Renal cortex interstitium (tissue), 11 donors: ENCODE data around the gene CARMIL1. TPM values are rescaled to one million over a fixed set of nuclear protein-coding genes. Genes with fewer than 3 reads are reported as not detected.
"Not testable (repeated sequence)": the region's sequence is repeated elsewhere in the genome, so short reads cannot be mapped to it uniquely, and the experiment has no call there.

Experiments
- DNase-seq, 11 donors: peaks; one replicate each; pipeline ENCODE4 v3.0.0-alpha.2; 2013; ENCODE audit warnings: low read depth in 9 of 11, low spot score in 4 of 11; ENCODE audit errors: extremely low read depth in 1 of 11
- polyA plus RNA-seq, 3 donors: library from polyadenylated mRNA; unstranded; fragments of 120-200 nt; gene quantifications; one replicate each; pipeline ENCODE4 v1.2.1, GENCODE V29; 2013; ENCODE audit not compliant: insufficient read length in 3 of 3

The CARMIL1 gene
- polyA plus RNA-seq, 3 donors, result 87.1 to 120 (median 120) TPM

DNA sequence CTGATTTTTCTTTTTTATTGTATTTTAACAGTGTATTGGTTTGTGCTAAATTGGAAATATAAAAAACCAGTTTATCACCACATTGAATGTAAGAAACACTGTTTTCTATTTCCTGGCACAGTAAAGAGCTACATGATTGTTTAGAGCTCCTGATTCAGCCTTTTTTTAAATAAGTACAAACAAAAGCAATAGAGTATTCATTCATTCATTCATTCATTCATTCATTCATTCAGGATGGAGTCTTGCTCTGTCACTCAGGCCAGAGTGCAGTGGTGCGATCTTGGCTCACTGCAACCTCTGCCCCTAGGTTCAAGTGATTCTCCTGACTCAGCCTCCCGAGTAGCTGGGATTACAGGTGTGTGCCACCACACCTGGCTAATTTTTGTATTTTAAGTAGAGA is 276.0 kb downstream of the CARMIL1 start:
- no peak for DNase-seq

DNA sequence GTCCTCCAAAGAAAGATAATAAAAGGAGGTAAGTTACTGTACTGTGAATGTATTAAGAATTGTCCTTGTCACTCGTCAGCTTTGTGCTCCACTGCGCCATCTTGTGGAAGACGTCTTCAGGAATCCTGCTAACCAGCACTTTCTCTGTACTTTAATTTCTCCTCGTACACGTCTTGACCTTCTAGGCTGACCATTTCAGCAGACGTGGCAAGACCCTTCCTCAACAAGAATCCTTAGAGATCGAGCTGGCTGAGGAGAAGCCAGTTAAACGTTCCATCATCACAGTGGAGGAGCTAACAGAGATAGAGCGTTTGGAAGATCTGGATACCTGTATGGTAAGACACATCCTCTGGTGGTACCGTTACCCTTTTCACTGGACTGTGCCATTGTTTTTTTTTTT is 277.3 kb downstream of the CARMIL1 start:
- DNase-seq, result peak; percentile 47 to 81 (median 67)

DNA sequence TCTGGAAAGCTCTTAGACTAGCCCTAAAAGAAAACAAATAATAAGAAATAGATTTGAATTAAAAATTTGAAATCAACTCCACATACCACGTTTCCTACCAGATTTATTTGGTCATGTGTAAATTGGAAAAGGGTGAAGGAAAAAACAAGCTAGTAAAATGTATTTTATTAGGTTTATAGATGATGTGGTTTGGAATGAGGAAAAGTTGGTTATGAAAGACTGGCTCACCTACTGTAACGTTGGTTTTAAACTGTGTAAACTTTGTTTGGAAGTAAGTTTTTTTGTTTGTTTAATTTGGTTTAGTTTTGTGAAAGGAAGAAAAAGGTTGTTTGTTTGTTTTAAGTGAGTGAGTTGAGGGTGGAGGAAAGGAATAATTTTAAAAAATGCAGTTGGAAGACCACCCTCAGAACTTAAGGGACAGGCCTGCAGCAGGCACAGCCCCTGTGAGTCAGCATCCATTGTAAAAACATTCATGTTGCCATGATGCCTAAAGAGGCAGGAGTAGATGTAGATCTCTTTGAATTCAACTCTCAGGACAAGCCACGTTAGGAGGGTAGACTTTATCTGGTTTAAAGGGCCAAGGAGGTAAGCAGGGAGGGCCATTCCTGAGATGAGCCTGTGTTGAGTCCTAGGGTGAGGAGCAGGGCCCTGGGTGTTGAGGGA is 279.1 kb downstream of the CARMIL1 start:
- DNase-seq, result no peak

DNA sequence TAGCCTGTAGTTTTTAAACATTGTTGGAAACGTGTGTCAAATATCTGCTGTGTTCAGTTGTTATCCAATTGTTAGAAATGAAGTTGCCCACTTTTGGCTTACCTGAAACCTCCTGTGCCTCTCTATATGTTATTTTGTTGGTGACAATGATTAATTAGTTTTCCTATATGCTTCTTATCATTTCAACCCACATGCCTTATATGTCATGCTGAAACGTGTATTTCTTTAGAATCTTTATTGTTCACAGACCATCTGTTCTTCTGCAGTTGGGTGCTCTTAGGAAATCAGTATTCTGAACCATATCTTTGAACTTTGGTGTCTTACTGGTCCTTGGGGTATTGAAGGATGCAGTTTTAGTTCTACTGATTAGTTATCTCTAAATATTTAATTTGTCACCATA is 281.7 kb downstream of the CARMIL1 start:
- DNase-seq, result no peak

DNA sequence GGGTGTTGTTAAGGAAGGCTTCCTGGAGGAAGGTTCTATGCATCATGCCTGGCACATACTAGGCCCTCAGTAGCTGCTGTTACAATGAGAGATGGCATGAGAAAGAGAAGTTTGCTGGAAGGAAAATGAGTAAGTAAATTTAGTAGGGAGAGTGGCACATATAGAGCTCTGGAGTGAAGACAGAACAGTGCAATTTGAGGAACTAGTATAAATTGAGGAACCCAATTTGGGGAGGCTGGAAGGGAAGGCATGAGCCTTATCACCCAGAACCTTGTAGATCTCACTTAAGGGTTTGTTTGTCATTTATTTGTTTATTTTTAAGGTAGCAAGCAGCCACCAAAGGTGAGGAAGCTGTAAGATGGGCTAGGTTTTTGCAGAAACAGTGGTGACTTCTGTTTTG is 285.8 kb downstream of the CARMIL1 start:
- no peak for DNase-seq

DNA sequence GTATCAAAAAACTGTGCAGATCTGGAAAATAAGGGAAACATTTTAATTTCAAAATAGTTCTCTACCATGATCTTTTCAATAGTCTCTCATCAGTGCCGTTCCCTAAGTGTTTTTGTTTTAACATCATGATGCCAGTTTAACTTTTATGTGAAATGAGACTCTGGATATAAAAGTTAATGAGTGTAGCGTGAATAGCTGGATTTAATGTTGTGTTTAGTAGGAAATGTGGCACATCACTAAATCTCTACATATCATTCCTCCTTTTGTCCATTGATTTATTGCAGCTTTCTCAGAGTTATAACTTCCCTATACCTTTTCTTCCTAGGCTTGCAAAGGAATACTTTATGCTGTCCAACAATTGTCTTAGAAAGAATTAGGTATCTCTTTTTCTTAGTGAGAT is 291.4 kb downstream of the CARMIL1 start:
- peak in 4 of 11 donors; percentile 11 to 37 (median 14) for DNase-seq

DNA sequence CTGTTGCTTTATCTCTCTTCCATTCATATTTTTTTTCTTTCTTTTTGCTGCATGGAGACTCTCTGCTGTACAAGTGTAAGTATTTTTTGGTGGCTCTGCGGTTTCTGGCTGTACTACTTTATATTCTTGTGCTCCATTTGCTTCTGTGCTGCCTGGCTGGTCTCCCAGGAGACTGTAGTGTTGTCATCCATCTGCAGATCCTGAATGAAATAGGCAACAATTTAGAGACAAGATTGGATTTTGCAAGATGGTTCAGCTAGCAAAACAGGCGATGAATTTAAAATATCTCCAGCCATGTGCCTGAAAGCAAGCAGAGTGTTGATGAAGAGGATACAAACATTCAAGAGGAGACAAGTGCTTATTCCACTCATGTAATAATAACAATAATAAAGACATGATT is 297.7 kb downstream of the CARMIL1 start:
- no peak for DNase-seq

DNA sequence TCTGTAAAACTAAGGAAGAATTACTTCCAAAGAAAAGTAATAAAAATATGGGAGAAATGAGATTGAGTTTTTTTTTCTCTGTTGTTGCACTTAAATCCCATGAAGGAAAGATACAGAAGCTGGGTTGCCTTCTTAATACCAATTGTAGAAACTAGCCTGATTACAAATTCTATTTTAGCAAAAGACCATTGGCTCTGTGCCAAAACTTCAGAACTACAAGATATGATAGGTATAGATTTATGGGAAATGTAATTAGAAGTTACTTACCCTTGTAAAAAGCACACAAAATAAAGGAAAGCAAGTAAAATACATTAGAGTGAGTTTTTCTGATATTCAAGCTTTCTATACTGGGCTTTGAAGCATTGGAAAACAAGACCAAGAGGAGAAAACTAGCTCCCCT is 299.4 kb downstream of the CARMIL1 start:
- no peak for DNase-seq

DNA sequence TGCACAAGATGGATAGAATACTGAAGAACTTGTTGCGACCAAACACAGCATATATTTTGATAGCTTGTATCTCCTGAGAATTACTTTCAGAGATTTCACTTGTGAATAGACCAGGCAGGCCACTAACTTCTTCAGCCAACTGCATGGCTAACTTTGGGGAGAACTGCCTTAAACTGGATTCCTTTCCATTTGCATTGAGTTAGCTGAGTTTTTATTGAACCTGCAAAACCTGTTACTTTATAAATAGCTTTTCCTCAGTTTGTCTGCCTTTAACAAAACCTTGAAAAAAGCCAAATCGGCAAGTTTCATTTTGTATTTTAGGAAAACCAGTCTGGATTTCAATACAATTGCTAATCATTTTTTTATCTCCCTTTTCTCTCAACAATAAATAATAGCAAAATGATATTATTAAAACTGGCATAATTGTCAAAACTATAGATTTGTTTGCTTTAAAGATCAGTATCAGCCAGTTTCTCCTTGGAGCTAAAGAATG is 300.3 kb downstream of the CARMIL1 start:
- DNase-seq, result peak in 1 of 11 donors; percentile 43

DNA sequence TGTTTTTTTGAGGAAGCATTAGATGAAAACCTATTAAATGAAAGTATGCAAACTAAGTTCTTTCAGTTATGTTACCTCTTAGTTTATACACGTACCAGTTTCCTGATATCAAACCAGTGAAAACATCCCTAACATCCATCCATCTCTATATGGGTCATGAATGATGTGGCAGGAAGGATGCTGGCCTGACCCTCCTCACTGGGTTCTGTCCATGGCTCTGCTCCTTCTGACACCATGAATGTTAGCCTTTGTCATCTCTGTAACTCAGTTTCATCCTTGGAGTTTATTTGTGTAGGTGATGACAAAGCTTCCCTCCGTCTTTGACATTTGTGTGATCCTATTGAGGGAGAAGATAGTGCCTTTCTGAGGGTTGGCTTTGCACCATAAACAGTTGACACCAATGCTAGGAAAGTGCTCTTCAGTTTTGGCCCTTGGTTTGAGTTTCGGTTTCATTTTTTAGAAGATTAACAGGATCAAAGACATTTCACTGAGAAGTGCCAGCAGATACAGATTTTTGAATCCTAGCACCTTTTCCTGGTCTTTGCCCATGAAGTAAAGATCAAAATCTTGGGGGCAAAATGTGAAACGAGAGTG is 300.8 kb downstream of the CARMIL1 start:
- DNase-seq, result no peak

DNA sequence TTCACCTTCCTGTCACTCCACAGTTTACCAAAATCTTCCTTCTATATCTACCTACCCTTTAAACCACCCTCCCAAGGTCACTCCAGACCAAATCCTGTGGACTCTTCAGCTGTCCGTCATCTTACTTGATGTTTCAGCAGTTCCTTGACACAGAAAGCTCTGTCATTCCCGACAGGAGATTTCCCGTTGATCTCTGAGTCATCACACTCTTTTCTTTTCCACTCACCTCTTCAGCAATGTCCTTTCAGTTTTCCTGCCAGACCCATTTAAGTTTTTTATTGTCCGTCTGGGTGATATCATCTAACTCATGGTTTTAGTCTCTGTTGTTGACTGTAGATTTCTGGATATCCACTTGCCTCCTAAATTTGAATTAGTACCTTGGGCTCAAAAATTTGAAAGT is 302.9 kb downstream of the CARMIL1 start:
- no peak for DNase-seq

DNA sequence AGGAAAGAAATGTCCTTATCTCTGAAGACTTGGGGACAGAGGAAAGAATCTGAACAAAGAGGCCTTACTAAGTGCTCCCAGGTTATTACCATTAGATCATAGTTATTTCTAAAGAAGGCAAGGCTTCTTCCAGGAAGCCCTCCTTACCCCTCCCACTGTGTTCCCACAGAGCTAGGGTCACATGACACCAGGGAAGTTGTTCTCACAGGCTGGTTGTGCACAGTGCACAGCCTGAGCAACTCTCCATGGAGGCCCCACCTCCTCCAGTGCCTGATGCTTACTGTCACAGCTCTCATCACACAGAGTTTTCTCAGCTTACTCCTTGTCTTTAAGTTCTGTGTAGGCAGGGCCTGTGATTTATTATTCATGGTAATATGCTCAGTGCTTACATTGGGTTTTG is 303.9 kb downstream of the CARMIL1 start:
- no peak for DNase-seq

DNA sequence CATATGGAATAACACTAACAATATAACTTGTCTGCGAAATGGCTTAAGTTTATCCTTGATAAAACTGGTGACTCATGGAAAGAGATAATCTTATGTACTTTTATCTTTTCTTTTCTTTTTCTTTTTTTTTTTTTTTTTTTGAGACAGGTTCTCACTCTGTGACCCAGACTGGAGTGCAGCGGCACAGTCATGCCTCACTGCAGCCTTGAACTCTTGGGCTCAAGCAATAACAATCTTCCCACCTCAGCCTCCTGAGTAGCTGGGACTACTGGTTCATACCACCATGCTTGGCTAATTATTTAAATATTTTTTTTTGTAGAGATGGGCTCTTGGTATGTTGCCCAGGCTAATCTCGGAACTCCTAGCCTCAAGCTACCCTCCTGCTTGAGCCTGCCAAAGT is 304.7 kb downstream of the CARMIL1 start:
- no peak for DNase-seq

DNA sequence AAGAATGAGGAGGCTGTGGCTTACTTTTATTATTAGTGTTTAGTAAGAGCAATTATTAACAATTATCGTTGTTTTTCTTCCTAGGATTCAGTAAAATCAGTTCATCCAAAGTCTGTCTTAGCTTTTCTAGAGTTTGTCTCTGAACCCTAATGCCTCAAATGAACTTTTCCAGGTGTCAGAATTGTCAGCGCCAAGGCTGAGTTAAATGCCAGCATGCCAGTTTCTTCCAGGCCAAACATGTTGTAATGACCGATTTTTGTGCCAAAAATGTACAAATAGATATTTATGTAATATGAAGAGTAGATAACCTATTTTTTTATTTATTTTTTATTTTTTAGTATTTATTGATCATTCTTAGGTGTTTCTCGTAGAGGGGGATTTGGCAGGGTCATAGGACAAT is 306.1 kb downstream of the CARMIL1 start:
- no peak for DNase-seq

DNA sequence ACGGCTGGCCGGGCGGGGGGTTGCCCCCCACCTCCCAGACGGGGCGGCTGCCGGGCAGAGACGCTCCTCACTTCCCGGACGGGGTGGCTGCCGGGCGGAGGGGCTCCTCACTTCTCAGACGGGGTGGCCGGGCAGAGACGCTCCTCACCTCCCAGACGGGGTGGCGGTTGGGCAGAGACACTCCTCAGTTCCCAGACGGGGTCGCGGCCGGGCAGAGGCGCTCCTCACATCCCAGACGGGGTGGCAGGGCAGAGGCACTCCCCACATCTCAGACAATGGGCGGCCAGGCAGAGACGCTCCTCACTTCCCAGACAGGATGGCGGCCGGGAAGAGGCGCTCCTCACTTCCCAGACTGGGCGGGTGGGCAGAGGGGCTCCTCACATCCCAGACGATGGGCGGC is 306.9 kb downstream of the CARMIL1 start:
- DNase-seq, result not testable (repeated sequence)

DNA sequence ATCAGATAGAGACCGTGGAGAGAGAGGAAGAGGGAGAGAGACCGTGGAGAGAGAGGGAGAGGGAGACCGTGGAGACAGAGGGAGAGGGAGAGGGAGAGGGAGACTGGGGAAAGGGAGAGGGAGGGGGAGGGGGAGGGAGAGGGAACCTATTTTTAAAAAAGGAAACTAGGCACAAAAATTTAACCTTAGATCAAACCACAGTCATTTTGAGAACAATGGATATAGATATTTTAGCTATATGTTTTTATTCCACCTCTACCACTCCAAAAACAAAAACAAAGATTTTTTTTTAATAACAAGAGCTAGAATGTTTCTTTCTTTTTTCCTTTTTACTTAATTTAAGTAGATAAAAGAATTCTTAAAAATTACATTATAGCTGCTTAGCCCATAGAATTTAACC is 307.8 kb downstream of the CARMIL1 start:
- DNase-seq, result no peak

DNA sequence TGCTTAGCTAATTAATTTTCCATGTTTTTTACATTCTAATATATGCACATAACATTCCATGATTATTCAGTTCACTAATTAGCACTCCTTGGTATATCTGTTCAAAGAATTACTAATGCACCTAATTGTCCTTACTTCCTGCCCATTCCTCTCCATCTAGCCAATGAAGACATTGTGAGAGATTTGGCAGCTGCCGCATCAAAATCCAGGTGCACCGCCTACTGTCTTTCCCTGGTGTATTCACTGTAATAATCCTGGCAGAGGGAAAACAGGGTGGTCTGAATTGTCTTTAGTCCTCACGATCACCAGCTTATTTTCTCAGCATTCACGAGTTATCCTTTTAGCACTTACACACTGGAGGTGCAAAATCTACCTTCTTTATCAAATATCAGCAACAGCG is 311.8 kb downstream of the CARMIL1 start:
- DNase-seq, result no peak

DNA sequence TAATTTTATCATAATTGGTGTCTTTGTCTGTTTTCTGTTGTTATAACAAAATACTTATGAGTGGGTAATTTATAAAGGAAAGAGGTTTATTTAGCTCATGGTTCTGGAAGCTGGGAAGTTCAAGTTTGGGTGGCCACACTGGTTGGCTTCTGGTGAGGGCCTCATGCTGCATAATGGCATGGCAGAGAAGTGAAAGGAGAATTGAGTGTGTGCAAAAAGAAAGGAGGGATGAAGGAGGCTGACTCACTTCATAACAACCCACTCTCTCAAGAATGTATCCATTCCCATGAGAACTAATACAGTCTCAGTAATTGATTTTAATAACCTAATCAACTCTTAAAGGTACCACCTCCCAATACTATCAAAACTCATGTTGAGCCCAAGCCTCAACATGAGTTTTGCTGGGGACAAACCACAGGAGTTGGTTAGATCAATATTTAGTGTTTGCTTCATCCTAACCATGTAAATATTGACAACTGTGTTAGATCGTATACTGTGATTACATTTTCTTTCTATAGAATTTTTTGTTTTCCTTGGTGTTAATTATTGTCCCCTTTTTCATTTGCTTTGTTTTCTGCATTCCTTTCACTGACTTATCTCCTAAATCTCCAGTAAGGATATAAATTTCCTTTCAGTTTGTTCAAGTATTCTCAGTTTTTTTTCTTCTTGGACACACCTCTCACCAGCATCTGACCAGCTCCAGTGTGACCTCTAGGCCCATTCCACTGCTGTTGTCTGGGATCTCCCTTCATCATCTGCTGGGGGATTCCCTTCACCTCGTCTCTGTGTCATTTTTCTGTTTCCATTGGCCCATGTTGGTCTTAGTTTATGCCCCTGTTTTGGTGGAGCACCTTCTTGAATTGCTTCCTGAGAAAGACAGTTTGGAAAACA is 318.0 kb downstream of the CARMIL1 start:
- no peak for DNase-seq

DNA sequence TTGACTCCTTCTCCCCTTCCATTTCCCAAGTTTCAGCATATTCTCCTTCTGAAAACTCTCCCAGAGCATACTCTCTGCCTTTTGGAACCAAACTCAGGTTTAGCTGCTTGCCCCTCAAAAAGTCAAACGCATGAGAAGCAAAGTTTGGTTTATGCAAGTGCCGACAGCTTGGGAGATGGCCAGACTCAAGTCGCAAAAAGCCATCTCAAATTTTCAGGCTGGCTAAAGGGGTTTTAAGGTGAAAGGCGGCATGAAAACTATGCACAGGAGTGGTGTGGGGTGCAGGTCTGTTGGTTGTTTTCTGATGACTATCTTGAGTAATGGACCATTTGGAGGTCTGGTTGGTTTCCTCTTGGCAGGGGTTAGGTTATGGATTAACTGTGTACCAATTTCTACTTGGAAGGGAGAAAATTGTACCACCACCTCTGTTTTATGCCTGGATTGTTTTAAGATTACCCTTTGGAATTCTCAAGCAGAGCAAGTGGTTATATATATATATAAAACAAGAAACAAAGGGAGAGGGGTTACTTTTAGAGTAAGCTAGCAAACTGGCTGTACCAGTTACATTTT is 320.4 kb downstream of the CARMIL1 start:
- DNase-seq, result peak in 1 of 11 donors; percentile 35
